ENCODE measurements around the gene MEIS2. TPM values are rescaled to one million over a fixed set of nuclear protein-coding genes. Genes with fewer than 3 reads are reported as not detected.

MEIS2 gene
- total and polyA plus RNA-seq, 12 donors = 36.2 to 139 (median 74.8) TPM

DNA sequence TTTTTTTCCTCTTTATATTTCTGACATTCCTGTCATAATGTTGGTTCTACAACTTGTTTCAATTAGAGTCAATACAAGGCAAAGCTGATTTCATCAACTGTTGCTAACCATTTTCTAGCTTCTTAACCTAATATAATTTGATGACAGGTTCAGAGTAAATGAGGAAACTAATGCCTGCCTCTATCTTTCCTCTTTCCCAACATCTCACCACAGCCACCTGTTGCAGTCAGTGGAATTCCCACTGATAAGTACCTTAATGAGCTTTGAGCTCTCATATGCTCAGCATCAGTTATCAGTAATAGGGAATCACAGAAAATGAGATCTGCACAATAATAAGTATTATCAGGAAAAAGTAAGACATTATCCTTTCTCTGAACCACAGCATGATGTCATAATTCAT lies 241.9 kb downstream of the MEIS2 start:
- H3K27me3 ChIP-seq = no peaks in the 10 kb centered on the region
- TF ChIP-seq CTCF (IDR thresholded peaks at IDR 0.05) (no peak), POLR2A (IDR thresholded peaks at IDR 0.05) (no peak)
- intact Hi-C loops (cut with DNase I) = no loop called here
- no peaks in the 10 kb centered on the region for H3K36me3 ChIP-seq (replicated peaks in 1 of 2)
- no peak for DNase-seq
- no peak overlapping the region for H3K27ac ChIP-seq
- H3K9me3 ChIP-seq (replicated peaks in 1 of 3) = no peaks in the 10 kb centered on the region
- H3K4me3 ChIP-seq = no peak overlapping the region
- no peaks in the 10 kb centered on the region for H3K4me1 ChIP-seq (replicated peaks in 1 of 2)

GRCh38 chr15:36856339-36856973 lies 243.9 kb downstream of the MEIS2 start:
- WGBS, 4 donors = 76 to 87% (median 83%) methylated on average over 5 to 6 of the region's 6 CpGs
- Histone ChIP-seq H3K27ac (no peak overlapping the region), H3K9me3 (replicated peaks in 1 of 3) (no peaks in the 10 kb centered on the region), H3K27me3 (no peaks in the 10 kb centered on the region), H3K4me3 (no peak overlapping the region), H3K36me3 (replicated peaks in 1 of 2) (no peaks in the 10 kb centered on the region), H3K4me1 (replicated peaks in 1 of 2) (no peaks in the 10 kb centered on the region)
- DNase-seq = no peak
- TF ChIP-seq POLR2A (IDR thresholded peaks at IDR 0.05) (no peak), CTCF (IDR thresholded peaks at IDR 0.05) (no peak)
- intact Hi-C loops (cut with DNase I) = no loop called here

- WGBS, 4 donors = 51 to 90% (median 82%) methylated on average over 2 of the region's 2 CpGs
- H3K27me3 ChIP-seq = no peaks in the 10 kb centered on the region
Measured at GRCh38 chr15:36850864-36851263, 249.5 kb downstream of the MEIS2 start.

DNA sequence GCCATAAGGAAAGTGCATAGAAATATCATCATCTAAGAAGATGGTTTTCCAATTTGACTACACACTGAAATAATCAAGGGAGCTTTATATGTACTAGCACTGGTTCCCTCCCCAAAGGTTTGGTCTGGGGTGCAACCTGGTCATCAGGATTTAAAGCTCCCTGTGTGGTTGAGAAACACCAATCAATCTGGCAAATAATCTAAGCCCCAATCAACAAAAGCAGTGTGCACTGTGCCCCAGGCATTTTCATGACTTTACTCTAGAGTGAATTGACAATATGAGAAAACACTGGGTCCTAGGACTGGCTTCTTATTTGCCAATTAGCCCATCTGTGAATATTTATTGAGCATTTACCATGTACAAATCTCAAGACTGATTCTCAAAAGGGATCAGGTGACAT lies 255.1 kb downstream of the MEIS2 start:
- H3K27ac ChIP-seq = no peak overlapping the region
- no peak overlapping the region for H3K4me3 ChIP-seq
- no peaks in the 10 kb centered on the region for H3K36me3 ChIP-seq (replicated peaks in 1 of 2)
- H3K9me3 ChIP-seq (replicated peaks in 1 of 3) = peaks cover 0 to 3% (median 0%) of the 10 kb centered on the region in 3 donors
- intact Hi-C loops (cut with DNase I) = no loop called here
- TF ChIP-seq POLR2A (IDR thresholded peaks at IDR 0.05) = no peak
- no peak for TF ChIP-seq CTCF (IDR thresholded peaks at IDR 0.05)
- no peaks in the 10 kb centered on the region for H3K4me1 ChIP-seq (replicated peaks in 1 of 2)
- peaks cover 4% of the 10 kb centered on the region for H3K27me3 ChIP-seq
- no peak for DNase-seq

More at GRCh38 chr15:36850864-36851263, 249.5 kb downstream of the MEIS2 start:
- no peak overlapping the region for H3K27ac ChIP-seq
- no peak for DNase-seq
- no peaks in the 10 kb centered on the region for H3K36me3 ChIP-seq (replicated peaks in 1 of 2)
- H3K4me3 ChIP-seq = no peak overlapping the region
- H3K9me3 ChIP-seq (replicated peaks in 1 of 3) = peaks cover 0 to 3% (median 0%) of the 10 kb centered on the region in 3 donors
- intact Hi-C loops (cut with DNase I) = no loop called here
- H3K4me1 ChIP-seq (replicated peaks in 1 of 2) = no peaks in the 10 kb centered on the region
- TF ChIP-seq POLR2A (IDR thresholded peaks at IDR 0.05) (no peak), CTCF (IDR thresholded peaks at IDR 0.05) (no peak)

All from adrenal gland (tissue), 12 donors.